HepG2 (cell line): ENCODE results near the gene JMJD8. TPM values are rescaled to one million over a fixed set of nuclear protein-coding genes. Genes with fewer than 3 reads are reported as not detected.

Source experiments
- ATF2 ChIP-seq: sonication (generic); formaldehyde crosslinking; IDR thresholded peaks from 2 replicates; pipeline ENCODE4 v1.4.0; 2020; ENCODE audit warnings: missing genetic modification reagents
- CEBPB ChIP-seq: IDR thresholded peaks from 2 replicates; pipeline ENCODE4 v1.6.1; 2011; ENCODE audit warnings: low read depth, low read length, improper control_type of control experiment, borderline replicate concordance
- FOXA3 ChIP-seq: IDR thresholded peaks from 2 replicates; pipeline ENCODE4 v1.6.1; 2016; ENCODE audit warnings: missing genetic modification reagents, missing compliant biosample characterization
- GATAD2A ChIP-seq: IDR thresholded peaks from 2 replicates; pipeline ENCODE4 v1.6.1; 2016
- HDAC1 ChIP-seq: sonication (generic); formaldehyde crosslinking; IDR thresholded peaks from 2 replicates; pipeline ENCODE4 v1.5.1; 2020; ENCODE audit warnings: mild to moderate bottlenecking, missing genetic modification reagents
- JUND ChIP-seq: sonication (generic); formaldehyde crosslinking; IDR thresholded peaks from 2 replicates; pipeline ENCODE4 v1.8.0; 2022; ENCODE audit warnings: mild to moderate bottlenecking, missing genetic modification reagents
- KDM2A ChIP-seq: sonication (generic); formaldehyde crosslinking; IDR thresholded peaks from 2 replicates; pipeline ENCODE4 v1.4.0; 2020; ENCODE audit warnings: low read depth, missing genetic modification reagents, borderline replicate concordance
- KLF16 ChIP-seq, 2 experiments: sonication (generic) in 1 of 2; formaldehyde crosslinking in 1 of 2; IDR thresholded peaks; 2 replicates each; pipeline versions ENCODE4 v1.6.1 to v1.8.0; 2016 to 2023; ENCODE audit warnings: missing genetic modification reagents in 2 of 2, missing compliant biosample characterization in 1 of 2
- SALL1 ChIP-seq: sonication (generic); formaldehyde crosslinking; IDR thresholded peaks from 2 replicates; pipeline ENCODE4 v1.8.0; 2022; ENCODE audit warnings: mild to moderate bottlenecking, missing genetic modification reagents
- SKI ChIP-seq: fragments of 450-650 bp; IDR thresholded peaks from one replicate; pipeline ENCODE4 v1.6.1; 2018; ENCODE audit warnings: mild to moderate bottlenecking; ENCODE audit not compliant: partially characterized antibody
- SP5 ChIP-seq: IDR thresholded peaks from 2 replicates; pipeline ENCODE4 v1.6.1; 2016; ENCODE audit warnings: low read depth, borderline replicate concordance
- YEATS4 ChIP-seq: sonication (generic); formaldehyde crosslinking; IDR thresholded peaks from 2 replicates; pipeline ENCODE4 v1.4.0; 2020; ENCODE audit warnings: missing genetic modification reagents, borderline replicate concordance
- ZNF350 ChIP-seq: sonication (generic); formaldehyde crosslinking; IDR thresholded peaks from 2 replicates; pipeline ENCODE4 v1.4.0; 2020; ENCODE audit warnings: mild to moderate bottlenecking, low read depth, missing genetic modification reagents, borderline replicate concordance
- polyA plus RNA-seq, 8 experiments: library from polyadenylated mRNA; depleted of rRNA in 3 of 8; stranded (reverse) in 7 of 8; unstranded in 1 of 8; fragments of >200 nt; fragmentation: Illumina TruSeq in 4 of 8; extraction: Trizol in 4 of 8; gene quantifications; 2 replicates each; pipeline versions ENCODE4 v1.2.1 to v1.2.3, GENCODE V29; 2011 to 2016; ENCODE audit warnings: low read depth in 4 of 8, missing spikeins in 1 of 8, mixed read lengths in 1 of 8; ENCODE audit not compliant: insufficient read depth in 1 of 8
- total RNA-seq, 5 experiments: library from RNA; depleted of rRNA; stranded (reverse); fragments of >200 nt; fragmentation: Illumina TruSeq; extraction: Trizol; gene quantifications; 2 replicates each; pipeline ENCODE4 v1.2.3, GENCODE V29; 2016; ENCODE audit warnings: low read depth in 1 of 5
- TF ChIP-seq, protein P1 (sequence below): sonication (generic); formaldehyde crosslinking; IDR thresholded peaks from 2 replicates; pipeline ENCODE4 v1.4.0; 2020; ENCODE audit warnings: missing genetic modification reagents
- TF ChIP-seq, protein P2 (sequence below): IDR thresholded peaks from 2 replicates; pipeline ENCODE4 v1.6.1; 2016; ENCODE audit warnings: low read depth, borderline replicate concordance
- TF ChIP-seq, protein P3 (sequence below): sonication (generic); formaldehyde crosslinking; IDR thresholded peaks from 2 replicates; pipeline ENCODE4 v1.4.0; 2020; ENCODE audit warnings: missing genetic modification reagents, borderline replicate concordance
- TF ChIP-seq, protein P4 (sequence below): sonication (generic); formaldehyde crosslinking; IDR thresholded peaks from 2 replicates; pipeline ENCODE4 v1.4.0; 2020; ENCODE audit warnings: missing genetic modification reagents

Gene JMJD8
- total and polyA plus RNA-seq, 2 of the 13 experiments (the other 11 are each of a cell fraction or from before 2014, with no cell fraction given): 2.6 to 11.8 TPM

GRCh38 chr16:712740-713250 lies 28.7 kb upstream of the JMJD8 start (continued):
- TF ChIP-seq, protein P1, sequence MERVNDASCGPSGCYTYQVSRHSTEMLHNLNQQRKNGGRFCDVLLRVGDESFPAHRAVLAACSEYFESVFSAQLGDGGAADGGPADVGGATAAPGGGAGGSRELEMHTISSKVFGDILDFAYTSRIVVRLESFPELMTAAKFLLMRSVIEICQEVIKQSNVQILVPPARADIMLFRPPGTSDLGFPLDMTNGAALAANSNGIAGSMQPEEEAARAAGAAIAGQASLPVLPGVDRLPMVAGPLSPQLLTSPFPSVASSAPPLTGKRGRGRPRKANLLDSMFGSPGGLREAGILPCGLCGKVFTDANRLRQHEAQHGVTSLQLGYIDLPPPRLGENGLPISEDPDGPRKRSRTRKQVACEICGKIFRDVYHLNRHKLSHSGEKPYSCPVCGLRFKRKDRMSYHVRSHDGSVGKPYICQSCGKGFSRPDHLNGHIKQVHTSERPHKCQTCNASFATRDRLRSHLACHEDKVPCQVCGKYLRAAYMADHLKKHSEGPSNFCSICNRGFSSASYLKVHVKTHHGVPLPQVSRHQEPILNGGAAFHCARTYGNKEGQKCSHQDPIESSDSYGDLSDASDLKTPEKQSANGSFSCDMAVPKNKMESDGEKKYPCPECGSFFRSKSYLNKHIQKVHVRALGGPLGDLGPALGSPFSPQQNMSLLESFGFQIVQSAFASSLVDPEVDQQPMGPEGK (CRISPR knock-in tag): 0 out of 2 replicates have a peak, but pooled peaks have one; percentile 46
- peak; percentile 37; the same call in 1 of the 2 replicates for TF ChIP-seq SP5 (CRISPR knock-in tag)
- TF ChIP-seq SALL1 (CRISPR knock-in tag): peak; percentile 25; the same call in 1 of the 2 replicates
- TF ChIP-seq ATF2 (CRISPR knock-in tag): peak; percentile 17; the same call in 1 of the 2 replicates
- TF ChIP-seq, protein P2, sequence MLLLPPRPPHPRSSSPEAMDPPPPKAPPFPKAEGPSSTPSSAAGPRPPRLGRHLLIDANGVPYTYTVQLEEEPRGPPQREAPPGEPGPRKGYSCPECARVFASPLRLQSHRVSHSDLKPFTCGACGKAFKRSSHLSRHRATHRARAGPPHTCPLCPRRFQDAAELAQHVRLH (CRISPR knock-in tag): 0 out of 2 replicates have a peak, but pooled peaks have one; percentile 43
- TF ChIP-seq FOXA3 (CRISPR knock-in tag): peak; percentile 41; the same call in 1 of the 2 replicates
- TF ChIP-seq JUND: 0 out of 2 replicates have a peak, but pooled peaks have one; percentile 51
- peak; percentile 15 for TF ChIP-seq SKI
- peak; percentile 45; the same call in 1 of the 2 replicates for TF ChIP-seq HDAC1
- TF ChIP-seq, protein P3, sequence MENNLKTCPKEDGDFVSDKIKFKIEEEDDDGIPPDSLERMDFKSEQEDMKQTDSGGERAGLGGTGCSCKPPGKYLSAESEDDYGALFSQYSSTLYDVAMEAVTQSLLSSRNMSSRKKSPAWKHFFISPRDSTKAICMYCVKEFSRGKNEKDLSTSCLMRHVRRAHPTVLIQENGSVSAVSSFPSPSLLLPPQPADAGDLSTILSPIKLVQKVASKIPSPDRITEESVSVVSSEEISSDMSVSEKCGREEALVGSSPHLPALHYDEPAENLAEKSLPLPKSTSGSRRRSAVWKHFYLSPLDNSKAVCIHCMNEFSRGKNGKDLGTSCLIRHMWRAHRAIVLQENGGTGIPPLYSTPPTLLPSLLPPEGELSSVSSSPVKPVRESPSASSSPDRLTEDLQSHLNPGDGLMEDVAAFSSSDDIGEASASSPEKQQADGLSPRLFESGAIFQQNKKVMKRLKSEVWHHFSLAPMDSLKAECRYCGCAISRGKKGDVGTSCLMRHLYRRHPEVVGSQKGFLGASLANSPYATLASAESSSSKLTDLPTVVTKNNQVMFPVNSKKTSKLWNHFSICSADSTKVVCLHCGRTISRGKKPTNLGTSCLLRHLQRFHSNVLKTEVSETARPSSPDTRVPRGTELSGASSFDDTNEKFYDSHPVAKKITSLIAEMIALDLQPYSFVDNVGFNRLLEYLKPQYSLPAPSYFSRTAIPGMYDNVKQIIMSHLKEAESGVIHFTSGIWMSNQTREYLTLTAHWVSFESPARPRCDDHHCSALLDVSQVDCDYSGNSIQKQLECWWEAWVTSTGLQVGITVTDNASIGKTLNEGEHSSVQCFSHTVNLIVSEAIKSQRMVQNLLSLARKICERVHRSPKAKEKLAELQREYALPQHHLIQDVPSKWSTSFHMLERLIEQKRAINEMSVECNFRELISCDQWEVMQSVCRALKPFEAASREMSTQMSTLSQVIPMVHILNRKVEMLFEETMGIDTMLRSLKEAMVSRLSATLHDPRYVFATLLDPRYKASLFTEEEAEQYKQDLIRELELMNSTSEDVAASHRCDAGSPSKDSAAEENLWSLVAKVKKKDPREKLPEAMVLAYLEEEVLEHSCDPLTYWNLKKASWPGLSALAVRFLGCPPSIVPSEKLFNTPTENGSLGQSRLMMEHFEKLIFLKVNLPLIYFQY (CRISPR knock-in tag): 0 out of 2 replicates have a peak, but pooled peaks have one; percentile 30
- TF ChIP-seq YEATS4: peak; percentile 21; the same call in 1 of the 2 replicates
- TF ChIP-seq KDM2A (CRISPR knock-in tag): peak; percentile 67; the same call in 1 of the 2 replicates
- TF ChIP-seq KLF16 (CRISPR knock-in tag; IDR thresholded peaks at IDR 0.05): peak in 1 of 2 experiments; percentile 65; a peak in 2 of 4 replicates
- 0 out of 2 replicates have a peak, but pooled peaks have one; percentile 18 for TF ChIP-seq GATAD2A (CRISPR knock-in tag)
- TF ChIP-seq CEBPB: peak; percentile 81
- TF ChIP-seq ZNF350 (CRISPR knock-in tag): peak; percentile 65; the same call in 1 of the 2 replicates
- TF ChIP-seq, protein P4, sequence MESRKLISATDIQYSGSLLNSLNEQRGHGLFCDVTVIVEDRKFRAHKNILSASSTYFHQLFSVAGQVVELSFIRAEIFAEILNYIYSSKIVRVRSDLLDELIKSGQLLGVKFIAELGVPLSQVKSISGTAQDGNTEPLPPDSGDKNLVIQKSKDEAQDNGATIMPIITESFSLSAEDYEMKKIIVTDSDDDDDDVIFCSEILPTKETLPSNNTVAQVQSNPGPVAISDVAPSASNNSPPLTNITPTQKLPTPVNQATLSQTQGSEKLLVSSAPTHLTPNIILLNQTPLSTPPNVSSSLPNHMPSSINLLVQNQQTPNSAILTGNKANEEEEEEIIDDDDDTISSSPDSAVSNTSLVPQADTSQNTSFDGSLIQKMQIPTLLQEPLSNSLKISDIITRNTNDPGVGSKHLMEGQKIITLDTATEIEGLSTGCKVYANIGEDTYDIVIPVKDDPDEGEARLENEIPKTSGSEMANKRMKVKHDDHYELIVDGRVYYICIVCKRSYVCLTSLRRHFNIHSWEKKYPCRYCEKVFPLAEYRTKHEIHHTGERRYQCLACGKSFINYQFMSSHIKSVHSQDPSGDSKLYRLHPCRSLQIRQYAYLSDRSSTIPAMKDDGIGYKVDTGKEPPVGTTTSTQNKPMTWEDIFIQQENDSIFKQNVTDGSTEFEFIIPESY: peak; percentile 84
- TF ChIP-seq, all 625 proteins: peak for 77; not testable (repeated sequence) for 548
